Sigmoid colon (tissue), 7 donors: Measurements from ENCODE around the gene CHTF18. TPM values are rescaled to one million over a fixed set of nuclear protein-coding genes. Genes with fewer than 3 reads are reported as not detected.

ENCODE experiments used
- DNase-seq: peaks from one replicate; pipeline ENCODE4 v3.0.0-alpha.2; 2019
- H3K27ac ChIP-seq, 4 donors: fragments of 200-600 bp; sonication (generic); one replicate each; pipeline ENCODE4 v1.5.1; 2016 to 2019; ENCODE audit warnings: mild to moderate bottlenecking in 1 of 4
- H3K27me3 ChIP-seq, 3 donors: fragments of 200-600 bp; sonication (generic); one replicate each; pipeline ENCODE4 v1.5.1; 2019; ENCODE audit warnings: mild to moderate bottlenecking in 1 of 3
- H3K36me3 ChIP-seq, 4 donors: fragments of 200-600 bp; sonication (generic); one replicate each; pipeline ENCODE4 v1.5.1; 2016 to 2019
- H3K4me1 ChIP-seq, 4 donors: fragments of 200-600 bp; sonication (generic); one replicate each; pipeline ENCODE4 v1.5.1; 2017 to 2019
- H3K4me3 ChIP-seq, 4 donors: fragments of 200-600 bp; sonication (generic); one replicate each; pipeline ENCODE4 v1.5.1; 2017 to 2019; ENCODE audit warnings: mild to moderate bottlenecking in 2 of 4, moderate library complexity in 1 of 4
- H3K9me3 ChIP-seq, 4 donors: fragments of 200-600 bp in 3 of 4; sonication (generic) in 3 of 4; one replicate each; pipeline versions ENCODE4 v1.5.1 to v1.6.1; 2013 to 2019
- EP300 ChIP-seq, 4 donors: sonication (generic); formaldehyde crosslinking; IDR thresholded peaks; one replicate each; pipeline ENCODE4 v1.6.1; 2017; ENCODE audit warnings: antibody characterized with exemption in 4 of 4
- POLR2A ChIP-seq, 2 donors: fragments of 450-650 bp; IDR thresholded peaks; one replicate each; pipeline ENCODE4 v1.6.1; 2016; ENCODE audit warnings: antibody characterized with exemption in 2 of 2, mild to moderate bottlenecking in 2 of 2, moderate library complexity in 2 of 2
- POLR2AphosphoS5 ChIP-seq, 4 donors: sonication (generic); formaldehyde crosslinking; IDR thresholded peaks; one replicate each; pipeline ENCODE4 v1.6.1; 2017; ENCODE audit warnings: antibody characterized with exemption in 4 of 4
- WGBS, 2 donors: extraction: QIAGEN DNeasy Blood & Tissue Kit; methylation state at CpG; one replicate each; pipeline ENCODE4 v1.1.7; 2013; 5-methylcytosine and 5-hydroxymethylcytosine counted together
- intact Hi-C: fragments of 100-400 bp; cut with DNase I; formaldehyde crosslinking; loops from one replicate; pipeline ENCODE4 v1.15.1; 2023
- polyA plus RNA-seq, 3 donors: library from polyadenylated mRNA; stranded (reverse); fragments of 200-250 nt; gene quantifications; one replicate each; pipeline ENCODE4 v1.2.3, GENCODE V29; 2013
- total RNA-seq, 4 donors: library from RNA; depleted of rRNA; stranded (reverse); fragments of >200 nt; gene quantifications; one replicate each; pipeline ENCODE4 v1.1.0, GENCODE V29; 2016
- TF ChIP-seq, protein P1 (sequence below), 4 experiments: fragments of 450-650 bp in 3 of 4; fragments of 200-600 bp in 1 of 4; IDR thresholded peaks; one replicate each; pipeline ENCODE4 v1.5.1; 2016 to 2019; ENCODE audit warnings: antibody characterized with exemption in 4 of 4, mild to moderate bottlenecking in 3 of 4, moderate library complexity in 2 of 4
- donor health status: healthy with polysubstance abuse.
- donor health status: Bipolar disorder and iron deficiency.
- donor health status: healthy.

Gene CHTF18
- total and polyA plus RNA-seq, 7 donors = 1.8 to 29.2 (median 5.0) TPM

DNA sequence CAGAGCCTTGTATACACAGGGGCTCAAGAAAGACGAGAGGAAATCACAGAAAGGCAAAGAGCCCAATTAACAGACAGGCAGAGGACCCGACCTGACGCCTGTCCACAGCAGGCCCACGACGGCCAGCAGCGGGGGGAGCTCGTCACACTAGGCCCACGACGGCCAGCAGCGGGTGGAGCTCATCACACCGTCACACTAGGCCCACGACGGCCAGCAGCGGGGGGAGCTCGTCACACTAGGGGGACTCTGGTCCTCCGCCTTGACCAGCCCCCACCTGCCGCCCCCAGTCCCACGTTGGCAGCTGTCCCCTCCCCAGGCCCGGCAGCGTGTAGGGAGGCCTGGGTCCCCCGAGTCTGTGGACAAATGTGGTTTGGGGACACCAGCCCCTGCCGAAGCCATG, 35.8 kb downstream of the CHTF18 start:
- intact Hi-C loops = no loop called here
- no peaks in the 10 kb centered on the region for H3K36me3 ChIP-seq
- peaks cover 7 to 74% (median 14%) of the 10 kb centered on the region in 3 donors for H3K27me3 ChIP-seq
- no peak overlapping the region for H3K27ac ChIP-seq
- no peak overlapping the region for H3K4me3 ChIP-seq
- WGBS, 2 donors = 86 to 90% methylated on average over 22 of the region's 22 CpGs
- no peak for DNase-seq
- H3K4me1 ChIP-seq = peaks cover 0 to 10% (median 9%) of the 10 kb centered on the region in 4 donors
- H3K9me3 ChIP-seq = no peaks in the 10 kb centered on the region
- TF ChIP-seq POLR2AphosphoS5 (IDR thresholded peaks at IDR 0.05) (no peak), POLR2A (IDR thresholded peaks at IDR 0.05) (no peak), EP300 (IDR thresholded peaks at IDR 0.05) (no peak)
- TF ChIP-seq, protein P1, sequence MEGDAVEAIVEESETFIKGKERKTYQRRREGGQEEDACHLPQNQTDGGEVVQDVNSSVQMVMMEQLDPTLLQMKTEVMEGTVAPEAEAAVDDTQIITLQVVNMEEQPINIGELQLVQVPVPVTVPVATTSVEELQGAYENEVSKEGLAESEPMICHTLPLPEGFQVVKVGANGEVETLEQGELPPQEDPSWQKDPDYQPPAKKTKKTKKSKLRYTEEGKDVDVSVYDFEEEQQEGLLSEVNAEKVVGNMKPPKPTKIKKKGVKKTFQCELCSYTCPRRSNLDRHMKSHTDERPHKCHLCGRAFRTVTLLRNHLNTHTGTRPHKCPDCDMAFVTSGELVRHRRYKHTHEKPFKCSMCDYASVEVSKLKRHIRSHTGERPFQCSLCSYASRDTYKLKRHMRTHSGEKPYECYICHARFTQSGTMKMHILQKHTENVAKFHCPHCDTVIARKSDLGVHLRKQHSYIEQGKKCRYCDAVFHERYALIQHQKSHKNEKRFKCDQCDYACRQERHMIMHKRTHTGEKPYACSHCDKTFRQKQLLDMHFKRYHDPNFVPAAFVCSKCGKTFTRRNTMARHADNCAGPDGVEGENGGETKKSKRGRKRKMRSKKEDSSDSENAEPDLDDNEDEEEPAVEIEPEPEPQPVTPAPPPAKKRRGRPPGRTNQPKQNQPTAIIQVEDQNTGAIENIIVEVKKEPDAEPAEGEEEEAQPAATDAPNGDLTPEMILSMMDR (IDR thresholded peaks at IDR 0.05) = no peak

DNA sequence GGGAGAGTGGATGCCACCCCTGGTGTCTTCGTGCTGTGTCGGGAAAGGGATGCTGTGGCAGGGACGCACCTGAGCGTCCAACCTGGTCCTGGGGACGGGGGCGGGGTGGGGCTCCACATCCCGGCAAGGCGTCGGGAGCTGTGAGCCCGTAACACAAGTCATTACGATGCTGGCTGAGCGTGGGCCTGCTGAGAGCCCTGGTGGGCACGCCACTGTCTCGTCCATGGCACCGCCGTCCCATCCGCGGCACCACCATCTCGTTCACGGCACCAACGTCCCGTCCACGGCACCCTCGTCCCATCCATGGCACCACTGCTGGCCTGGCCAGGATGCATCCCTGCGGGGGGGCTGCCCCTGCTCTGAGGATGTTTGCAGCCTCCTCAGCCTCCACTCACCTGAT, 36.2 kb downstream of the CHTF18 start:
- 88 to 90% methylated on average over 25 of the region's 25 CpGs for WGBS, 2 donors
- H3K4me3 ChIP-seq = no peak overlapping the region
- H3K27me3 ChIP-seq = peaks cover 5 to 70% (median 11%) of the 10 kb centered on the region in 3 donors
- no peaks in the 10 kb centered on the region for H3K9me3 ChIP-seq
- TF ChIP-seq, protein P1 (IDR thresholded peaks at IDR 0.05) = no peak
- TF ChIP-seq POLR2AphosphoS5 (IDR thresholded peaks at IDR 0.05) (no peak), POLR2A (IDR thresholded peaks at IDR 0.05) (no peak), EP300 (IDR thresholded peaks at IDR 0.05) (no peak)
- intact Hi-C loops = no loop called here
- H3K4me1 ChIP-seq = peaks cover 0 to 10% (median 9%) of the 10 kb centered on the region in 4 donors
- no peaks in the 10 kb centered on the region for H3K36me3 ChIP-seq
- H3K27ac ChIP-seq = no peak overlapping the region
- DNase-seq = no peak

DNA sequence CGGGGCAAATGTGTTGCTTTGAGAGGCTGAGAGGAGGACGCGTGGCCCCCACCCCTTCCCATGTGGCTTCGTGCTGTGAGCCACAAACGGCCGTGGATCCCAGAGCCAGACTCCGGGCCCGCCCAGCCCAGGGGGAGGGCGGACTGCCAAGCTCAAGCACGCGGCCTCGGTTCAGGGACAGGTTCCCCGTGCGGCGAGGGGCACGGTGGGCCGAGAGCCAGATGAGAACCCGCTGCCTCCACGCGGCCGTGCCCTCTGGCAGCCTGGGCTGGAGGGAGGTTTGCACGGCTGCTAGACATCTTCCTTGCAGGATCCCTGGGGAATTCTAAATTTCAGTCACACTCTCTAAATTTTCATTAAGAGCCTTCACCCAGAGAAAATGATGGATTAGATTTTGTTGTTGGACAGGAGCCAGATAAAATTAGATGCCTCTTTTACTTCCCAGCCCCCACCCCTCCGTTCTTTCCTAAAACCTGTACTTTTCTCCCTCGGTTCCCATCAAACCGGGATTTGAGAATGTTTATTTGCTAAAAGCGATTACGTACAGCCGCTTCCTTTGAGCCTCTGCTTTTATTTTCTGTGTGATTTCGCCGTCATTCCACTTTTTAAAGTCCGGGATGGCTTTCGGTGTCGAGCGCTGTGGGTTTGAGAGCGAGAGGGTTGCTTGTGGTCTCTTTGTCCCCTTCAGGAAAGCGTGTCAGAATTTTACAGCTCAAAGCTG, 37.1 kb downstream of the CHTF18 start:
- Histone ChIP-seq H3K4me3 (no peak overlapping the region), H3K27me3 (peaks cover 5 to 61% (median 11%) of the 10 kb centered on the region in 3 donors), H3K9me3 (no peaks in the 10 kb centered on the region), H3K27ac (no peak overlapping the region), H3K4me1 (peaks cover 0 to 10% (median 9%) of the 10 kb centered on the region in 4 donors), H3K36me3 (no peaks in the 10 kb centered on the region)
- intact Hi-C loops = no loop called here
- DNase-seq = no peak
- TF ChIP-seq POLR2A (IDR thresholded peaks at IDR 0.05) (no peak), EP300 (IDR thresholded peaks at IDR 0.05) (no peak), POLR2AphosphoS5 (IDR thresholded peaks at IDR 0.05) (no peak)
- TF ChIP-seq, protein P1 (IDR thresholded peaks at IDR 0.05) = no peak
- 51 to 62% methylated on average over 36 of the region's 36 CpGs for WGBS, 2 donors

DNA sequence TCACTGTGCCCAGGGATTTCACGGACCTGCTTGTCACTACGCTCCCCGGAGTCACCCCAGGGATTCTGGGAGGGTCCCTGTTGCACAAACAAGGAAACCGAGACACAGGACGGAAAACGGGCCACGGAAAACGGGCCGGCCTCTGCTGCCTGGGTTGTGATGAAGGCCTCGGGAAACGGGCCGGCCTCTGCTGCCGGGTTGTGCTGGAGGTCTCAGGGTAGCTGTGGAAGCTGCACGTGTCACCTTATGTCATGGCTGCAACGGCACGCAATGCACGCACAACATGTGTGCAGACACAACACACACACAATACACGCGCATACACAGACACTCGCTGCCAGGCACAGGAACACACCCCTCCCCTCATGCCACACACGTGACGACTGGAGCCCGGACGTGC, 39.1 kb downstream of the CHTF18 start:
- peaks cover 0 to 10% (median 9%) of the 10 kb centered on the region in 4 donors for H3K4me1 ChIP-seq
- TF ChIP-seq, protein P1 (IDR thresholded peaks at IDR 0.05) = no peak
- TF ChIP-seq POLR2A (IDR thresholded peaks at IDR 0.05) (no peak), EP300 (IDR thresholded peaks at IDR 0.05) (no peak), POLR2AphosphoS5 (IDR thresholded peaks at IDR 0.05) (no peak)
- intact Hi-C loops = no loop called here
- no peaks in the 10 kb centered on the region for H3K36me3 ChIP-seq
- WGBS, 2 donors = 87 to 91% methylated on average over 24 of the region's 24 CpGs
- H3K4me3 ChIP-seq = no peak overlapping the region
- no peak for DNase-seq
- peaks cover 5 to 61% (median 19%) of the 10 kb centered on the region in 3 donors for H3K27me3 ChIP-seq
- no peaks in the 10 kb centered on the region for H3K9me3 ChIP-seq
- H3K27ac ChIP-seq = no peak overlapping the region
